B cell (primary cell): ENCODE results near the gene CIITA. TPM values are rescaled to one million over a fixed set of nuclear protein-coding genes. Genes with fewer than 3 reads are reported as not detected.

ENCODE experiments used
- ATAC-seq: fragments of 200-7000 bp; cut with Tn5 transposase; one replicate; pipeline ENCODE4 v1.10.0; 2021; ENCODE audit warnings: low read depth, mild to moderate bottlenecking, moderate number of reproducible peaks, moderate library complexity
- CTCF ChIA-PET: fragments of 350-600 bp; sonication (Branson Sonifier 250); formaldehyde crosslinking; loops from one replicate; lab custom pipeline; 2021; ENCODE audit warnings: antibody characterized with exemption, inconsistent platforms; lab: Charles Lee
- POLR2A ChIA-PET: fragments of 350-600 bp; sonication (Branson Sonifier 250); formaldehyde crosslinking; loops from one replicate; lab custom pipeline; 2021; ENCODE audit warnings: antibody characterized with exemption; lab: Charles Lee
- DNase-seq: peaks from one replicate; pipeline ENCODE4 v3.0.0; 2013
- H2AFZ ChIP-seq: 2 replicates; pipeline ENCODE4 v1.6.1; 2012; ENCODE audit warnings: mild to moderate bottlenecking, low read depth, low read length; ENCODE audit not compliant: insufficient read depth, poor library complexity, severe bottlenecking
- H3K27ac ChIP-seq, 2 donors: 1 replicate in 1 of 2; 2 replicates in 1 of 2; pipeline ENCODE4 v1.5.1; 2012 to 2013; ENCODE audit warnings: low read length in 2 of 2, mild to moderate bottlenecking in 2 of 2, moderate library complexity in 1 of 2
- H3K27me3 ChIP-seq, 4 experiments: fragments of 200-600 bp in 1 of 4; sonication (generic) in 1 of 4; replicated peaks in 1 of 4; 1 replicate in 2 of 4; 2 replicates in 2 of 4; pipeline versions ENCODE4 v1.6.1 to v1.7.0; 2013 to 2016; ENCODE audit warnings: low read length in 3 of 4, mild to moderate bottlenecking in 2 of 4, mixed read lengths in 1 of 4, moderate library complexity in 1 of 4; ENCODE audit not compliant: insufficient read depth in 4 of 4, control insufficient read depth in 3 of 4; ENCODE audit errors: control extremely low read depth in 1 of 4
- H3K36me3 ChIP-seq, 2 experiments: replicated peaks in 1 of 2; 1 replicate in 1 of 2; 2 replicates in 1 of 2; pipeline versions ENCODE4 v1.6.1 to v1.7.1; 2013; ENCODE audit warnings: low read length in 1 of 2; ENCODE audit not compliant: insufficient read depth in 2 of 2, control insufficient read depth in 1 of 2; ENCODE audit errors: control extremely low read depth in 1 of 2, extremely low read depth in 1 of 2
- H3K4me1 ChIP-seq, 2 donors: fragments of 200-600 bp in 1 of 2; sonication (generic) in 1 of 2; 1 replicate in 1 of 2; 2 replicates in 1 of 2; pipeline versions ENCODE4 v1.5.1 to v1.6.1; 2013 to 2017; ENCODE audit warnings: low read length in 2 of 2; ENCODE audit not compliant: control insufficient read depth in 2 of 2, insufficient read depth in 2 of 2
- H3K4me2 ChIP-seq: replicated peaks from 2 replicates; pipeline ENCODE3; 2012; ENCODE audit warnings: mild to moderate bottlenecking, low read depth, low read length; ENCODE audit not compliant: poor library complexity, severe bottlenecking
- H3K4me3 ChIP-seq, 5 experiments: fragments of 200-600 bp in 1 of 5; sonication (generic) in 1 of 5; 1 replicate in 3 of 5; 2 replicates in 2 of 5; pipeline versions ENCODE4 v1.5.1 to v1.7.0; 2011 to 2016; ENCODE audit warnings: low read length in 4 of 5, mild to moderate bottlenecking in 4 of 5, low read depth in 2 of 5, control low read depth in 1 of 5, moderate library complexity in 1 of 5; ENCODE audit not compliant: insufficient read depth in 1 of 5; ENCODE audit errors: control extremely low read depth in 1 of 5, extremely low read depth in 1 of 5
- H3K79me2 ChIP-seq: fragments of 200-600 bp; sonication (generic); one replicate; pipeline ENCODE4 v1.6.0; 2016; ENCODE audit warnings: low read length; ENCODE audit not compliant: control insufficient read depth, insufficient read depth
- H3K9ac ChIP-seq: fragments of 200-600 bp; sonication (generic); 2 replicates; pipeline ENCODE4 v1.6.1; 2017; ENCODE audit warnings: mild to moderate bottlenecking, low read length, moderate library complexity
- H3K9me3 ChIP-seq, 3 donors: one replicate each; pipeline versions ENCODE4 v1.6.1 to v1.7.1; 2013; ENCODE audit warnings: low read length in 2 of 3; ENCODE audit not compliant: control insufficient read depth in 2 of 3, insufficient read depth in 1 of 3; ENCODE audit errors: control extremely low read depth in 1 of 3
- H4K20me1 ChIP-seq: 2 replicates; pipeline ENCODE4 v1.6.0; 2012; ENCODE audit warnings: mild to moderate bottlenecking, low read length; ENCODE audit not compliant: insufficient read depth, control insufficient read depth, poor library complexity, severe bottlenecking
- H3K27ac Mint-ChIP-seq: one replicate; pipeline ENCODE4 v1.8.0; 2021; ENCODE audit warnings: mixed read lengths
- H3K27me3 Mint-ChIP-seq: one replicate; pipeline ENCODE4 v1.8.0; 2021; ENCODE audit warnings: mixed read lengths
- H3K4me1 Mint-ChIP-seq: one replicate; pipeline ENCODE4 v1.8.0; 2021; ENCODE audit warnings: mixed read lengths
- H3K4me3 Mint-ChIP-seq: one replicate; pipeline ENCODE4 v1.8.0; 2021; ENCODE audit warnings: mixed read lengths
- H3K9me3 Mint-ChIP-seq: one replicate; pipeline ENCODE4 v1.8.0; 2022; ENCODE audit warnings: mixed read lengths; ENCODE audit not compliant: insufficient read depth
- CTCF ChIP-seq: fragments of 200-600 bp; IDR thresholded peaks from one replicate; pipeline ENCODE4 v1.8.0; 2022; ENCODE audit warnings: antibody characterized with exemption, mild to moderate bottlenecking
- EZH2 ChIP-seq: IDR thresholded peaks from 2 replicates; pipeline ENCODE4 v1.6.1; 2012; ENCODE audit warnings: borderline replicate concordance, low read depth, mild to moderate bottlenecking, moderate library complexity, low read length; ENCODE audit not compliant: insufficient read depth, poor library complexity, severe bottlenecking
- WGBS: methylation state at CpG from one replicate; pipeline ENCODE4 v1.1.5; 2013; ENCODE audit warnings: missing lambda C conversion rate; ENCODE audit not compliant: insufficient coverage; 5-methylcytosine and 5-hydroxymethylcytosine counted together
- intact Hi-C: fragments of 100-400 bp; cut with micrococcal nuclease; formaldehyde crosslinking; loops from one replicate; pipeline ENCODE4 v1.10.0; 2022
- polyA plus RNA-seq: library from polyadenylated mRNA; depleted of rRNA; stranded (reverse); fragments of >200 nt; gene quantifications from 2 replicates; pipeline ENCODE4 v1.2.3, GENCODE V29; 2012
- total RNA-seq, 2 donors: library from RNA; stranded (reverse); fragments of 120-200 nt in 1 of 2; gene quantifications; 1 replicate in 1 of 2; 2 replicates in 1 of 2; pipeline versions ENCODE4 v1.2.3 to v1.2.4, GENCODE V29; 2013 to 2022

Gene CIITA
- total and polyA plus RNA-seq, 2 donors (not counting 1 experiment from before 2014, with no cell fraction given), result 632 to 719 TPM

GRCh38 chr16:10981697-10982216, 104.8 kb downstream of the CIITA start:
- ChIA-PET POLR2A (interaction anchor here (0.5 to 2.2 kb wide), 3 partner anchors 16 to 302 kb away, joined by 3 to 7 read pairs (median 4); partner anchors contain the start of gene SOCS1), CTCF (interaction anchor here (1.8 to 5.9 kb wide), 8 partner anchors 11 to 375 kb away, joined by 5 to 64 read pairs (median 16); partner anchors contain the start of gene SOCS1)
- H3K27me3 ChIP-seq, result no peaks in the 10 kb centered on the region
- H3K4me3 ChIP-seq, result no peak overlapping the region
- no peak overlapping the region for H3K9ac ChIP-seq
- no peaks in the 10 kb centered on the region for H3K9me3 ChIP-seq
- intact Hi-C loops, result loop anchor here (1.0 to 5.0 kb wide), 4 partner anchors 10 to 126 kb away; no protein-coding TSS in a partner anchor
- H3K4me2 ChIP-seq, result peak overlapping the region; percentile 31
- Mint-ChIP-seq H3K9me3 (no peaks in the 10 kb centered on the region), H3K4me1 (peaks cover 39% of the 10 kb centered on the region), H3K27ac (peak overlapping the region; percentile 84), H3K4me3 (peak overlapping the region; percentile 82), H3K27me3 (no peaks in the 10 kb centered on the region)
- H3K36me3 ChIP-seq, result peaks cover 5 to 48% of the 10 kb centered on the region in 2 experiments
- peak overlapping the region in 1 of 2 donors; percentile 10 for H3K27ac ChIP-seq
- DNase-seq (peak; percentile 73), ATAC-seq (peak; percentile 93)
- 63% methylated on average over 4 of the region's 4 CpGs for WGBS
- peaks cover 5% of the 10 kb centered on the region for H3K79me2 ChIP-seq
- peaks cover 4 to 22% of the 10 kb centered on the region in 2 donors for H3K4me1 ChIP-seq
- TF ChIP-seq EZH2 (no peak), CTCF (peak; percentile 66)
- no peaks in the 10 kb centered on the region for H4K20me1 ChIP-seq
- no peak overlapping the region for H2AFZ ChIP-seq
